ENCODE data around the gene SFTPB. TPM values are rescaled to one million over a fixed set of nuclear protein-coding genes. Genes with fewer than 3 reads are reported as not detected.

The SFTPB gene
- not detected in 2 replicates for total RNA-seq

DNA sequence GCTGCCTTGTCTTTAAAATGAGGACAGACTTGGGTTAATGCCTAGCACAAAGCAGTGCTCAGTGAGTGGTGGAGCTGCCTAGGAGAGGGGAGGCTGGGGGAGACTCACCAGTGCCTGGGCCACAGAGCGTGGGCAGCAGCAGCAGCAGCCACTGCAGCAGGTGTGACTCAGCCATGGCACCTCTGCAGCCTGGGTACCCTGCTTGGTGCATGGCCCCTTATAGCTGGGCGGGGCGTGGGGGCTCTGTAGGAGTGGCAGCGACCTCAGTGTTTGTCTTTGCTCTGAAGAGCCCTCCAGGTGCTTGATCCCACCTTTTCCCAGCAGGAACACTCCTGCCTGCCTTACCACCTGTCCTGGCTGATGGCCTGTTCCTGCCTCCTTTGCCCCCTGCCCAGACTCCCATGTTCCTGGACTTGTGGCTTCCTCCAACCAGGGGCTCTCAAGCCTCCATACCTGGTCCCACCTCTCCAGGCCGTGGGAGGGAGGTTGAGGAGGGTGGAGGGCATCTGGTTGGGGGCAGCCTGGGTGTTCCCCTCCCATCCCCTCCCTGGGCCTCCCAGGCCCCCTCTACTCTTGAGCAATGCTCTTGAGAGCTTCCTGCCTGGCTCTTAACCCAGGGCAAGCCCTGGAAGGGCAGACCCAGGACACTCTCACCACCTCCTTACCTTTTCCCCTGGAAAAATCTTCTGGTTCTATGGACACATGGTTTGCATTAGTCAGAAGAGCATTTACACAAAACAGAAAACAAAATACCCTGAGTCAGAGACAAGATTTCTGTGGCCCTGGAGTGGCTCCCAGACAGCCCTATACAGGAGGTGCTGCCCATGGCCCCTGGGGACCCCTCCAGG, at the start of gene SFTPB:
TSS of gene SFTPB (minus strand) at position 191 of the 848 bp plus-strand sequence. CDS start at position 175, 16 bp downstream.

GRCh38 chr2:85694052-85695025, 26.3 kb upstream of the SFTPB start, which contains the start of gene GNLY:
TSS of gene GNLY (plus strand) at chr2:85694358. CDS start at chr2:85694419, 61 bp downstream.

GRCh38 chr2:85611705-85612587, 56.1 kb downstream of the SFTPB start, which contains the start of gene C2orf68:
TSS of gene C2orf68 (minus strand) at chr2:85612066. CDS start at chr2:85611984, 82 bp downstream.

Other genes with a start within 250 kb of the SFTPB start
- under 0.01 TPM in 1 of 2 replicates, not detected in the other for gene SH2D6, start 249.5 kb downstream of the SFTPB start, total RNA-seq
- 60.5 and 66.9 TPM in 2 replicates for gene MAT2A, start 129.0 kb downstream of the SFTPB start, total RNA-seq
- gene GGCX, start 106.7 kb downstream of the SFTPB start, total RNA-seq = 42.0 and 62.5 TPM in 2 replicates
- 73.0 and 74.6 TPM in 2 replicates for gene VAMP8, start 90.6 kb downstream of the SFTPB start, total RNA-seq
- gene VAMP5, start 83.8 kb downstream of the SFTPB start, total RNA-seq = 2.0 and 10.2 TPM in 2 replicates
- gene RNF181, start 72.5 kb downstream of the SFTPB start, total RNA-seq = 125 and 174 TPM in 2 replicates
- 7.7 and 12.2 TPM in 2 replicates for gene TMEM150A, start 65.5 kb downstream of the SFTPB start, total RNA-seq
- 16.7 and 23.2 TPM in 2 replicates for gene C2orf68, start 56.1 kb downstream of the SFTPB start, total RNA-seq
- 29.4 and 36.5 TPM in 2 replicates for gene USP39, start 52.0 kb downstream of the SFTPB start, total RNA-seq
- gene GNLY, start 26.2 kb upstream of the SFTPB start, total RNA-seq = not detected in 2 replicates
- gene ATOH8, start 85.8 kb upstream of the SFTPB start, total RNA-seq = 0.39 TPM in 1 of 2 replicates, not detected in the other
- 0.33 and 0.39 TPM in 2 replicates for gene ST3GAL5, start 220.8 kb upstream of the SFTPB start, total RNA-seq

All from placental epithelial cell (primary cell).